Endometrium (tissue), 2 donors: Measurements from ENCODE around the gene UBE4B.

Experiments
- FAIRE-seq: peaks from 2 replicates; lab custom pipeline; 2012; peaks lifted over from hg19 to GRCh38; lab: Jason Lieb, UNC
- donor health status: control.
- donor health status: control.

Gene UBE4B

DNA sequence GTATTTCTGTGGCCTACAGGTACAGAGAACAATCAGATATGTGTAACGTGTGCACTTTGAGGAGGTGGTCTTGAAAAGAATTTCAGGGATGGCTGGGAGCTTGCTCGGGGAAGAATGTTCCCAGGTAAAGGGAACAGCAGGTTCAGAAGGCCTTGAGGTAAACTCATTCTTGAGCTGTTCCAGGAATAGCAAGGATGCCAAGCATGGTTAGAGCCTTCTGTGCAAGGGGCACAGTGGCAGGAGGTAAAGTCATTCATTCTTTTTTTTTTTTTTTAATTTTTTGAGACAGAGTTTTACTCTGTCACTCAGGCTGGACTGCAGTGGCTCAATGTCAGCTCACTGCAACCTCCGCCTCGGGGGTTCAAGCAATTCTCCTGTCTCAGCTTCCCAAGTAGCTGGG is 10.0 kb downstream of the UBE4B start:
- FAIRE-seq, result no peak

DNA sequence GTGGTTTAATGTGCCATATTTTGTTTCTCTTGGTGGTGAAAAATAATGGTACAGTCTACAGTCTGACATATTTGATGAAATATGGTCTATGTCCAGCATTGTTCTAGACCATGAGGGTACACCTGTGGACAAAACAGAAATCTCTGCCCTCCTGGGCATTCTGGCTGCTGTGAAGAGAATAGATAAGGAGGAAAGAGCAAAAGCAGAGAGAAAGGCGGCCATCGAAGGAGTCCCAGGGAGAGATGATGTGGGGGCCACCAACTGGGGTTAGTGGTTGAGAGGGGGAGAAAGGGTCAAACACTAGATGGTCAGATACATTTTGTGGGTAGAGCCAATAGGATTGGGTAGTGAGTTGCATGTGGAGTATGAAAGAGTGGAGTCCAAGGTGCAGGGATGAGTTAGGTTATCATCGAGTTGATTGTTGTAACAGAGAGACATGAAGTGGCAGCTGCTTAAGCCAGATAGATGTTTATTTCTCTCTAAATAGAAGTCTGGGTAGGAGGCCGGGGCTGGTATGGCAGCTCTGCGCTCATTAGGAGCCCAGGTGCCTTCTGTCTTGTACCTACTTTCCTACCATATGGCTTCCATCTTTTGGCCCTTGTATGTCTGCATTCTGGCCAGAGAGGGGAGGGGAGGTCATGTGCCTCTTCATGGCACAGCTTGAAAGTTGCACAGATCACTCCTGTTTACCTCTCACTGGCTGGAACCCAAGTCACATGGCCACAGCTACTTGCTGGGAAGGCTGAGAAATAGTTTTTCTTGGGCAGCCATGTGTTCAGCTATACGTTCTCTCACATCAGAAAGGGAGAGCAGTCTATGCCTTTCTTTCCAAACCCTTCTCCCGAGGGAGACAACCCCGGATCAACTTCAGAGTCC is 13.0 kb downstream of the UBE4B start:
- no peak for FAIRE-seq

DNA sequence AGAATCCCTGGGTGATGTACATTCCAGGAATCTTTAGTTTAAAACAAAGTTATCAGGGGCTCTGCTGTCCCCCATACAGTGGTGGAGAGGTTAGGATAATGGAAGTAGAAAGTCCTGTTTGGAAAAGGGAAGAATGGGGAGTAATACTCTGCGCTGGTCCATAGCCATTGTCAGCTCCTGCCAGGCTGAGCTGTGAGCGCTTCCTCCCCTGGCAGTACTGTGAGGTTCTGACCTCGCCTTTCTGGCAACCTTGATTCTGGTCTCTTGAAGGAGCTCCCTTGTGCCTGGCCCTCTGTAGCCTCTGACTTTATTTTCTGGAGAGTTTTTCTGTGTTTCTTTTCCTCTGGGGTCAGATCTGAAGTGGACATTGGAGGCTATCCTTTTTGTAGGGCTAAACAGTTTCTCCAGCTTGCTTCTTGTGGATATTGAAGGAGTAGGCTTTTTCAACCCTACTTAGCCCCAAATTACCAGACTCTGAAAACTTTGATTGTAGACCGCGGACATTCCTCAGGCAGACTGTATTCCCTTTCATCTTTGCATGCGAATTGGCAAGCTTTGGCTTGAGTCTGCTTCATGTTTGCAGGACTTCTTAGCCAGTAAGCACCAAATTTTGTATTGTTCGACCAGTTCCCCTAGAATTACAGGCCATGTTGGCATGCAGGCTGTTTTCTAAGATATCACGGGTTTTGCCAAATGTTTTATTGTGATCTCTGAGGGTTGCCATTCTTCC is 13.8 kb downstream of the UBE4B start:
- no peak for FAIRE-seq

DNA sequence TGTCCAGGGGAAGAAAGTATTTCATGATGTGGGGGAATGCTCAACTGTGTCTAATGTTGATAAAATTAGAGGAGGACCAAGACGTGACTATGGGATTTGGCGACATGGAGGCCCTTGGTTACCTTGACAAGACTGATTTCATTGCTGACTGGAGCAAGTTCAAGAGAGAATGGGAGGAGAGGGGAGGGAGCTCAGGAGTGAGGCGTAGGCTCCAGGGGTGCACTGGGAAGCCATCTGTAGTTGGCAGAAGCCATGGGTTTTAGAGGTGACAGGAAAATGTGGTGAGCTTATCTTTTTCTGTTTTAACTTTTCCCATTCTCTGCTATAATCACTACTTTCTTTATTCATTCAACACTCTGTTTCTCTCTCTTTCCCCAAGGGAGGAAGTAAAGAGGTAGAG is 15.8 kb downstream of the UBE4B start:
- FAIRE-seq, result no peak

DNA sequence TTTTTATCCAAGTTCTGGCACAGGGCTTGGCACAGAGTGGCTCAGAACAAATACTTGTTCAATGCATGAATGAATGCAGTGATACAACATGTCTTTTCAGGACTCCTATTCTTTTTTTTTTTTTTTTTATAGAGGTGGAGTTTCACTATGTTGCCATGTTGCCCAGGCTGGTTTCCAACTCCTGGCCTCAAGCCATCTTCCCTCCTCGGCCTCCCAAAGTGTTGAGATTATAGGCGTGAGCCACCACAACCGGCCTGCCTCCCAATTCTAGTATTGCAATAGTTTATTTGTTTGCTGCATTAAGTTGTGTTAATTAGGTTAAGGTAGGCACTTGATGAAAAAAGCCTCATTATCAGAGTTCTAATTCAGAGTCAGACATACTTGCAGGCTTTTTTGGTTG is 17.9 kb downstream of the UBE4B start:
- no peak for FAIRE-seq

DNA sequence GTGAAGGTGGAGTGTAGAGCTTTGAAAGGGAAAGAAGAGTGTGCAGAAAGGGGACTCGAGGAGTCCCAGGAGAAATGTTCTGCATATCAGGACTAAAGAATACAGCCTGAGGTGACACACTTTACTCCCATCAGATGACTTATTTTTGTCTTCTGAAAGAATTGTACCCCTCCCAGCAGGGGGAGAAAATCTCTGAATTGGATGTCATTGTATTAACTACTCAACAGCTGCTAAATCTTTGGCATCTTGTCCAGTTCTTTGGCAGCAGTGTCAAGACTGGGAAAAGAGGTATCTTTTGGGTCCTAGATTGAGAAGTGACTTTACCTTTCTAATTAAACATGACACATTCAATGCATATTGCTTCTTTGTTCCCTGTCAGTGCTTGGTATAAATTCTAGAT is 18.9 kb downstream of the UBE4B start:
- FAIRE-seq, result no peak

DNA sequence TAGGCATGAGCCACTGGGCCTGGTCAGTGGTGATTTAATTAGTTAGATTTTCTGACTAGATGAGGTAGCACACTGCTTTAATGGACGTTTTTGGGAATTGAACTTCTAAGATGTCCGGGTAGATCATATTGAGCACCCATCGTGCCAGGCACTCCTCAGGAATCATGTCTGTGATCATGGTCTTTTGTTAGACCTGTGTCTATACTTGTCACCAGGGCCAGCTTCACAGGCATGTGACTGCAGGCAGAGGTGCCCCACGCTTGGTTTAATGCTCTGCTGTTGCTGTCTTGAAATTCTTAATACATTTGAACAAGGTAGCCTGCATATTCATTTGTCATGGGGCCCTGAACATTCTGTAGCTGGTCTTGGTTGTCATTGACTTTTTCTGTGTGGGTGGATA is 19.6 kb downstream of the UBE4B start:
- FAIRE-seq, result no peak

DNA sequence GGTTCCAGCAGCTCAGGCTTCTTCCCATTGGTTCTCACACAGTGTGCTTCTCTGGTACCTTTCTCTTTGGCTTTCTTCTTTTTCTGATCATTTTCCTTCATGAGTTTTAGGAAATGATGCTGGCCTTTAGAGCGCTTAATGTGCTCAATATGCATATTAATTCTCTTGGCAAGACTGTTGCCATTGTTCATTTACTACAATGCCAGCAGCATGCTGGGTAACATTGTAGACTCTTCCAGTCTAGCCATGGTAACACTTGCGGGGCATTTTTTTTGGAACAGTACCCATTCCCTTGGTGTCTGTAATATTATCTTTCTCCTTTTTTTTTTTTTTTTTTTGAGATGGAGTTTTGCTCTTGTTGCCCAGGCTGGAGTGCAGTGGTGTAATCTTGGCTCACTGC is 21.7 kb downstream of the UBE4B start:
- FAIRE-seq, result no peak

DNA sequence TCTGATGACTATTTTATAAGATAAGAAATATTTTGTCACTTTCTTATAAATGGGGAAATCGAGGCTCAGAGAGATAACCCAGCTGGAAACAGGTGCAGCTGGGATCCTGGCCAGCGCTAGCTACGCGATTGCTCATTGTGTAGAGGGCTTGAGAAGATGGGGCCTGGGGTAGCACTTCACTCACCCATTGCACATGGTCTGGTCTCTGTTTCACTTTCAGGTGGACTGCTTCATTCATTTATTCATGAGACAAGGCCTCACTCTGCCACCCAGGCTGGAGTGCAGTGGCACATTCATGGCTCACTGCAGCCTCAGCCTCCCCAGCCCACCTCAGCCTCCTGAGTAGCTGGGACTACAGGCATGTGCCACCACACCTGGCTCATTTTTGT is 23.8 kb downstream of the UBE4B start:
- FAIRE-seq, result no peak

DNA sequence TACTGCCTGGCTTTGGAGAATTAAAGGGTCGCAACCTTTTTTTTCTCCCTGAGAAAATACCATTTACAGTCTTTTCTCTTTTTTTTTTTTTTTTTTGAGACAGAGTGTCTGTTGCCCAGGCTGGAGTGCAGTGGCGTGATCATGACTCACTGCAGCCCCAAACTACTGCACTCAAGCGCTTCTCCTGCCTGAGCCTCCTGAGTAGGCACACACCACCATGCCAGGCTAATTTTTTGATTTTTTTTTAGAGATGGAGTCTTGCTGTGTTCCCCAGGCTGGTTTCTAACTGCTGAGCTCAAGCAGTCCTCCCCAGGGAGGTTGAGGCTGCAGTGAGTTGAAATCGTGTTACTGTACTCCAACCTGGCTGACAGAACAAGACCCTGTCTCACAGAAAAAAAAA is 24.6 kb downstream of the UBE4B start:
- no peak for FAIRE-seq

DNA sequence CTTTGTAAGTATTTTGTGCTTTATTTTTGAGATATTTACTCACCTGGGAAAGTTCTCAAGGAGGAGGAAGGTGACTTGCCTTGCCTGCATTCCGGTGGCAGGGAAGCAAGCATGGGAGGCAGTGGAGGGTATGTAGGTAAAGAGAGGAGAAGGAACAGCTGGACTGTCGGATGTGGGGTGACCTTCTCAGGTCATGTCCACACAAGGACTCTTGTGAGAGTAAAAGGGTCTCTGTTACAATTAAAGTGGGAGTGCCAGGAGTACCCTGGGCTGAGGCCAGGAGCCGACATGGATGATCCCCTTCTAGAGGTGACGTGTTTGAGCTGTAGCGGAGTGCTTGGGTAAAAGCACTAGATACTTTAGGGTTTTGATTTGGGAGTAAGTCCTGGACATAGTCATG is 25.0 kb downstream of the UBE4B start:
- no peak for FAIRE-seq

DNA sequence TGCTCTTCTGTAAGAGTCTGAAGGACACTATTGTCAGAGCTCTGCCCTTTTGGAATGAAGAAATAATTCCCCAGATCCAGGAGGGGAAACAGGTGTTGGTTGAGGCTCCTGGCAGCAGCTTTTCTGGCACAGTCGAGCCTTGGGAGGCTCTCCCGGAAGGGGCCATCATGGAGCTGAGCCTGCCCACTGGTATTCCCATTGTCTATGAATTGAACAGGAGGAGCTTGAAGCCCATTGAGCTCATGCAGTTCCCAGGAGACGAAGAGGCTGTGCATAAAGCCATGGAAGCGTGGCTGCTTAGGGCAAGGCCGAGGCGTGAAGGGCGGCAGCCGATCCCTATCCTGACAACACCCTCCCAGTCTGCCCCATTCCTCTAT is 26.6 kb downstream of the UBE4B start:
- no peak for FAIRE-seq

DNA sequence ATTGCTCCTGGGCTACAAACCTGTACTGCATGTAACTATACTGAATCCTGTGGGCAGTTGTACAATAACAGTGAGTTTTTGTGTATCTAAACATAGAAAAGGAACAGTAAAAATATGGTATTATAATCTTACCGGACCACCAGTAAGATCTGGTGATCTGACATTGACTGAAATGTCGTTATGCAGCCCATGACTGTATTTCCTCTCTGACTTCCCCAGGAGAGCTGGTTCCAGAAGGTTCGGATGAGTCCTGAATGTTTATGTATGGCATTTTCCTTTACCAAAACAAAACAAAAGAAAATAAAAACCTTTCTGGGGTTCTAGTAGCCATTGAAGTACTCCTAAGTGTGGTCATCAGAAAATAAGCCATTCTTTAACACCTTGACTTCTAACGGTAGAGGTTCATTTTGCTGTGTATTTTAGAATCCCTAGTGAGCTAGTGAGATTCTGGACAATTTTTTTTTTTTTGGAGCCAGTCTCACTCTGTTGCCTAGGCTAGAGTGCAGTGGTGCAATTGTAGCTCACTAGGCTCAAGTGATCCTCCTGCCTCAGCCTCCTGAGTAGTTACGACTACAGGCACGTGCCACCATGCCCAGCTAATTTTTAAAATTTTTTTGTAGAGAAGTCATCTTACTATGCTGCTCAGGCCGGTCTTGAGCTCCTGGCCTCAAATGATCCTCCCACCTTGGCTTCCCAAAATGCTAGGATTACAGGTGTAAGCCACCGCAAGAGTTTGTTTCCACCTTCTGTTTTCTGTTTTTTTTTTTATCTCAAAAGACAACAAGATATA is 27.7 kb downstream of the UBE4B start:
- no peak for FAIRE-seq

DNA sequence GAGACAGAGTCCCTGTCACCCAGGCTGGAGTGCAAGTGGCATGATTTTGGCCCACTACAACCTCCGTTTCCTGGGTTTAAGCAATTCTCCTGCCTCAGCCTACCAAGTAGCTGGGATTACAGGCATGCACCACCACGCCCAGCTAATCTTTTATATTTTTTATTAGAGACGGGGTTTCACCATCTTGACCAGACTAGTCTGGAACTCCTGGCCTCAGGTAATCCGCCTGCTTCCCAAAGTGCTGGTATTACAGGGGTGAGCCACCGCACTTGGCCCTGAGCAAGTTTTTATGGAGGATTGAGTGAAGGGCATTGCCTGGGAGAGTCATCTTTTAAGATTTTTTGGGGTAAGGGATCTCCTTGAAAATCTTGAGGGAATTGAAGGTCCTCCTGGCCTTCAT is 28.5 kb downstream of the UBE4B start:
- no peak for FAIRE-seq

DNA sequence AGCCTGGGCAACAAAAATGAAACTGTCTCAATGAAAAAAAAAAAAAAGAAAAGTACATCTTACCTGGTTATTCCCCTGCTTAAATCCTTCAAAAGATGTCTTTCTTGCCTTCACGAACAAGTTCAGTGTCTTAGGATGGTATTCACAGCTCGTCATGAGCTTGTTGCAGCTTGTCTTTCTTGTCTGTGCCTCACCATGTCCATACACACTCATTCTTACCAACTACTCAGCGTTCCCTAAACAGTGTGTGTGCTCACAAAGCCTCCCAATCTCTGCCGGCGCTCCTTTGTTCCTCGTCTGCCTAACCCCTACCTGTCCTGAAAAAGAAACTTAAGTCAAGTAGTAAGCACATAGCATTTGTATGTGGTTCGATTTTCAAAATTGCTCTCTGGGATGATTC is 31.1 kb downstream of the UBE4B start:
- no peak for FAIRE-seq

DNA sequence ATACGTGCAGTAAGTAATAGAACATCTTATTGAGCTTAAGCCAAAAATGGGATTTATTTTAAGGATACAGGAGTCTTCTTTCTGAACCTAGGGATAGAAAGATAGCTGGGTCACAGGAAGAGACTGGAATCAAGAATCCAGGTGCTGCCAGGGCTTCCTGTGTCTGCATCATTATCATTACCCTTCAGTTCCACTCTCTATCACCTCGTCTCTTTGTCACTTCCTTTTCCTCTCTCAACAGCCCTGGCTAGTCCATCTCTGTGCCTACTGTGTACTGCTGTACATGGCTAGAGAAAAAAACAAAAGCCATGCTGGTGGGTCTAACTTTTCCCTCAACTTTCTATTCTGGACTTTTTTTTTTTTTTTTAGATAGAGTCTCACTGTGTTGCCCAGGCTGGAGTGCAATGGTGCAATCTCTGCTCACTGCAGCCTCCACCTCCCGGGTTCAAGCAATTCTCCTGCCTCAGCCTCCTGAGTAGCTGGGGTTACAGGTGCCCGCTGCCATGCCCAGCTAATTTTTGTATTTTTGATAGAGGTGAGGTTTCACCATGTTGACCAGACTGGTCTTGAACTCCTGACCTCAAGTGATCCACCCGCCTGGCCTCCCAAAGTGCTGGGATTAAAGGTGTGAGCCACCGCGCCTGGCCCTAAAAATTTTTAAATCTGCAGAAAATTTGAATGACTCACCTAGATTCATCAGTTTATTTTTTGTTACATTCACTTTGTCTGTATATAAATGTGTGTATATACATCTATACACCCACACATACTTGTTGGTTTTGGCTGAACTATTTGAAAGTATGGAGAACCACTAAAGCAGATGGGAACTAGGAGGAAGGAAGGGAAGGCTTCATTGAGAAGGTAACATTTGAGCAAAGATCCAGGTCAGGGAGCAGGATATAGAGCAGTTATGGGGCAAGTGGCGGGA is 31.9 kb downstream of the UBE4B start:
- FAIRE-seq, result no peak

DNA sequence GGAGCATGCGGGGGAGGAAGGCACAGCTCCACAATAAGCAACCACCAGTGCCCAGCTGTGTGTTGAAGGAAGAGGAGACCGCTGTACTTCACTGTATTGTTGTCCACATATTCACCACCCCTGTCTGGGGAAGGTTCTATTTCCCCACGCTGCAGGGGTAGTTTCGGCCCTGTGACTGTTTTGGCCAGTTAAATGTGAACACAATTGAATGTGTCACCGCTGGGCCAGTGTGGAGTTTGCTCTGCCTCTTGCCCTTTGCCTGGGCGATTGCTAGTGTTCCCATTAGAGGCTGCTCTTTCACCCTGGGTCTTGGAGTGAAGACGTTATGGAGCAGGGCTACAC is 32.6 kb downstream of the UBE4B start:
- FAIRE-seq, result no peak

DNA sequence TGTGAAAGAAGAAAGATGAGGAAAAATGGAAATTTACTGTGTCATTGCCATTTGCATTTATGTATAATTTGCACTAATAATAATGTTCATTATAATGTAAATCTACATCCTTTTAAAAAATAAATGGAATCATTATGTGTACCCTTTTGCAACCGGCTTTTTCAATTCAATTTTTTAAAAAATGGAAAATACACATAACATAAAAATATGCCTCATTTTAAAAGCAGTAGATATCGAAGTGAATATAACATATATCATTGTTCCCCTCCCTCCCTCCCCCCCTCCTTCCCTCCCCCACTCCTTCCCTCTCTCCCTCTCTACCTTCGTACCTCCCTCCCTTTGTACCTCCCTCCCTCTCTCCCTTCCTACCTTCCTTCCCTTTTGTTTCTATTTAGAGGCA is 33.0 kb downstream of the UBE4B start:
- FAIRE-seq, result no peak

DNA sequence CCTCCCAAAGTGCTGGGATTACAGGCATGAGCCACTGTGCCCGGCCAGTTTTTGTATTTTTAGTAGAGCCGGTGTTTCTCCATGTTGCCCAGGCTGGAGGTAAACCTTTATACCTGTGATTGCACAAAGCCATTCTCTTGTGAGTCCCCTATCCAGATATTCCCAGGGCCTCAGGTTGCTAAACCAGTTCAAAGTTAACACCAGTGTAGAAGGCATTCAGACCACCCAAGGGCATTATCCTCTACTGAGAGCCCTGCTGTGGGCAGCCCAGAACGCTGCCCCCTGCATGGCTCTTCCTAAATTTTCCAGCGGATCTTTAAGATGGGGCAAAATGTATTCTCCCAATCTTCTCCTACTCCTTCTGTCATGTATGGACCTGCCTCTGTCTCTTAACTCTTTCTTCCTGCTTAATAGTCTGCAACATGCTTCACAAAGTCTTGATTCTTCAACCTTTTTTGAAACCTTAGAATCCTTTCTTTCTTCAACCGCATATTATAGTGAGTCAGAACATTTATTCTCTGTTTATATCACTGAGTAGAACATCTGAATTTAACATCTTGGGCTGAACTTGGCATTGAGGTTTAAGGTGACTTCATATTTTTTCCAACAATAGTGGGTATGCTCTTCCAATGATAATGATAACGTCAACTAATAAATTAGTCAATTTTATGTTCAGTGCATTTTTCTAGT is 36.0 kb downstream of the UBE4B start:
- no peak for FAIRE-seq

DNA sequence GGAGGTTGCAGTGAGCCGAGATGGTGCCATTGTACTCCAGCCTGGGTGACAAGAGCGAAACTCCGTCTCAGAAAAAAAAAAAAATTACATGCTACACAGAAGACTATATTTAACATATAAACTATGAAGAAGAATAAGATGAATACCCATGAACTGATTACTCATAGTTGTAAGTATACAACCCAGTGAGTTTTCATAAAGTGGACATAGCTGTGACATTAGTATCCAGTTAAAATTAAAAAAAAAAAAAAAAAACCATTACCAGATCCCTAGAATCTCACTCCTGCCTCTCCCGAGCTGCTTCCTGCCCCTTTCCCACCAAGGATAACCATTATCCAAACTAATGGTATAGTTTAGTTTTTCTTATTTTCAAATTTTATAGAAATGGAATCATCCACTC is 37.4 kb downstream of the UBE4B start:
- FAIRE-seq, result no peak

DNA sequence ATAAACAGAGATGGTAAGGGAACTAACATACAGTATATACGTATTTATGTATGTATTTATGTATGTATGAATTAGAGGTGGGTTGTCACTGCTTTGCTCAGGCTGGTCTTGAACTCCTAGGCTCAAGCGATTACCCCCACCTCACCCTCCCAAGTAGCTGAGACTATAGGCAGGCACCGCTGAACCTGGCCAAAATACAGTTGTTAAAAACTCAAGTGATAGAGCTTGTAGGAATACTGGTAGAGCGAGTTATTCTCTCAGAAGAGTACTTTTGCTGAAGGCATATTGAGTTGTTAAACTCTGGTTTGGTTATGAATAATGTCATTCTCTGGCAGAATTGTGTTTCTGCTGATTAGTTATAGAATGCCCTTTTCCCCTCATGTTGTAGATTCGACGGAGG is 38.9 kb downstream of the UBE4B start:
- no peak for FAIRE-seq
